ENCODE measurements around the gene CBFA2T3.

DNA sequence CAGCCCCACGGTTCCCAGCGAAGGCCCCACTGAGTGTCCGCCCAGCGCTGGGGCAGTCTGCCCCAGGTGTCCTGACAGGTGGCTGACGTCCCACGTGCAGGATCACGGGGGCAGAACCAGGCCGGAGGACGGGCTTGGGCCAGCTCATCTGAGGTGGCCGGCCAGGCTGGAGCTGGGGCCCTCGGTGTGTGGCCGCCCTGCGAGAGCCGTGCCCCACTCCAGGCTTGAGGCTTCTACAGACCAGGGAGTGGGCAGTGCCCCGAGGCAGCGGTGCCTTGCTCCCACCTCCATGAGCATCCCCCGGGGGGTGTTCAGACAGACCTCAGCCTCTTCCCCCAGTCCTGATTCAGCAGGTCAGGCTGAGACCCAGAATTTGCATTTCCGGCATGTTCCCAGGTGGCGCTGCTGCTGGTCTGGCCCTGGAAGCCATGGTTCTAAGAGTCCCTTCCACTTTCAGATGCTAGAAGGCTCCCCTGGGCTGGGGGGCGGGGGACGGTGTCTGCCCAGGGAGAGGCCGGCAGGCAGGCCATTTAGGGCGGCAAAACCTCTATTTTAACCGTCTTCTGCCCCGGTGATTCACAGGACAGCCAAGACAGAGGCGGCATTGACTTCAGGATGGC, 75.2 kb downstream of the CBFA2T3 start:
- TF ChIP-seq, protein P1, sequence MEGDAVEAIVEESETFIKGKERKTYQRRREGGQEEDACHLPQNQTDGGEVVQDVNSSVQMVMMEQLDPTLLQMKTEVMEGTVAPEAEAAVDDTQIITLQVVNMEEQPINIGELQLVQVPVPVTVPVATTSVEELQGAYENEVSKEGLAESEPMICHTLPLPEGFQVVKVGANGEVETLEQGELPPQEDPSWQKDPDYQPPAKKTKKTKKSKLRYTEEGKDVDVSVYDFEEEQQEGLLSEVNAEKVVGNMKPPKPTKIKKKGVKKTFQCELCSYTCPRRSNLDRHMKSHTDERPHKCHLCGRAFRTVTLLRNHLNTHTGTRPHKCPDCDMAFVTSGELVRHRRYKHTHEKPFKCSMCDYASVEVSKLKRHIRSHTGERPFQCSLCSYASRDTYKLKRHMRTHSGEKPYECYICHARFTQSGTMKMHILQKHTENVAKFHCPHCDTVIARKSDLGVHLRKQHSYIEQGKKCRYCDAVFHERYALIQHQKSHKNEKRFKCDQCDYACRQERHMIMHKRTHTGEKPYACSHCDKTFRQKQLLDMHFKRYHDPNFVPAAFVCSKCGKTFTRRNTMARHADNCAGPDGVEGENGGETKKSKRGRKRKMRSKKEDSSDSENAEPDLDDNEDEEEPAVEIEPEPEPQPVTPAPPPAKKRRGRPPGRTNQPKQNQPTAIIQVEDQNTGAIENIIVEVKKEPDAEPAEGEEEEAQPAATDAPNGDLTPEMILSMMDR (IDR thresholded peaks at IDR 0.05; ENCODE audit: insufficient read depth, low read length) = no peak
- TF ChIP-seq, protein P2, sequence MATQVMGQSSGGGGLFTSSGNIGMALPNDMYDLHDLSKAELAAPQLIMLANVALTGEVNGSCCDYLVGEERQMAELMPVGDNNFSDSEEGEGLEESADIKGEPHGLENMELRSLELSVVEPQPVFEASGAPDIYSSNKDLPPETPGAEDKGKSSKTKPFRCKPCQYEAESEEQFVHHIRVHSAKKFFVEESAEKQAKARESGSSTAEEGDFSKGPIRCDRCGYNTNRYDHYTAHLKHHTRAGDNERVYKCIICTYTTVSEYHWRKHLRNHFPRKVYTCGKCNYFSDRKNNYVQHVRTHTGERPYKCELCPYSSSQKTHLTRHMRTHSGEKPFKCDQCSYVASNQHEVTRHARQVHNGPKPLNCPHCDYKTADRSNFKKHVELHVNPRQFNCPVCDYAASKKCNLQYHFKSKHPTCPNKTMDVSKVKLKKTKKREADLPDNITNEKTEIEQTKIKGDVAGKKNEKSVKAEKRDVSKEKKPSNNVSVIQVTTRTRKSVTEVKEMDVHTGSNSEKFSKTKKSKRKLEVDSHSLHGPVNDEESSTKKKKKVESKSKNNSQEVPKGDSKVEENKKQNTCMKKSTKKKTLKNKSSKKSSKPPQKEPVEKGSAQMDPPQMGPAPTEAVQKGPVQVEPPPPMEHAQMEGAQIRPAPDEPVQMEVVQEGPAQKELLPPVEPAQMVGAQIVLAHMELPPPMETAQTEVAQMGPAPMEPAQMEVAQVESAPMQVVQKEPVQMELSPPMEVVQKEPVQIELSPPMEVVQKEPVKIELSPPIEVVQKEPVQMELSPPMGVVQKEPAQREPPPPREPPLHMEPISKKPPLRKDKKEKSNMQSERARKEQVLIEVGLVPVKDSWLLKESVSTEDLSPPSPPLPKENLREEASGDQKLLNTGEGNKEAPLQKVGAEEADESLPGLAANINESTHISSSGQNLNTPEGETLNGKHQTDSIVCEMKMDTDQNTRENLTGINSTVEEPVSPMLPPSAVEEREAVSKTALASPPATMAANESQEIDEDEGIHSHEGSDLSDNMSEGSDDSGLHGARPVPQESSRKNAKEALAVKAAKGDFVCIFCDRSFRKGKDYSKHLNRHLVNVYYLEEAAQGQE (IDR thresholded peaks at IDR 0.05; ENCODE audit: insufficient replicate concordance, low read depth) = no peak
- TF ChIP-seq GABPA (IDR thresholded peaks at IDR 0.05; ENCODE audit: low read depth) (no peak), POLR2AphosphoS5 (IDR thresholded peaks at IDR 0.05; ENCODE audit: low read depth) (no peak)

Measured in HL-60 (cell line).